ENCODE measurements around the gene KIF26B.

Gene KIF26B

DNA sequence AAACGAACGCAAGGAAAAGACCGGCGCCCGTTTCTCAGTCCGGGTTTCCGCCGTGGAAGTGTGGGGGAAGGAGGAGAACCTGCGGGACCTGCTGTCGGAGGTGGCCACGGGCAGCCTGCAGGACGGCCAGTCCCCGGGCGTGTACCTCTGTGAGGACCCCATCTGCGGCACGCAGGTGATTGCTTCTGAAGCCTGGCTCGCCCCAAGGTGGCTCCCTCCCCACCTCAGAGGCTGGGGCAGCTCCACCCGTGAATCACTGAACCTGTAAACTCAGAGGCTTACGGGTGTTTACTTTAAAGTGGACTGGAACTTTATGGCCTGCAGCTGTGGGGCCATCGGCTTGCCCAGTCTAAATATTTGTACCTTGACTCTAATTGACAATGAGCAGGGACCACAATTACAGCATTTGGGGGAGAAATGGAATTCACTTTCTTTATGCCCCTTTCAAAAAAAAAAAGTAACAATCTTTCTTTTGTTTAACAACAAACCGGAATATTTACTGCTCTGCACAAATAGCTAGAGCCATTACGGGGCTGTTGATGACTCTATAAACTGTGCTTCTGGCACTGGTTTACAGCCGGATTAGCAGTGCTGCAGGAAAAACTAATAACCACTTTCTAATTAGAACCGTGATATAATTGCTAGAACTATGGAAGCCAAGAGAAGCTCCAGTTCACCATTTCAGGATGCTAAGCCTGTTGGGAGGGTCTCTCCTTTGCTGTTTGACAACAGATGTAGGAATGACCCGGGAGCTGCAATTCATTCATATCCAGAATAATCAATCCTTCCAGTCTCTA, 454.8 kb downstream of the KIF26B start:
- DNase-seq: no peak

DNA sequence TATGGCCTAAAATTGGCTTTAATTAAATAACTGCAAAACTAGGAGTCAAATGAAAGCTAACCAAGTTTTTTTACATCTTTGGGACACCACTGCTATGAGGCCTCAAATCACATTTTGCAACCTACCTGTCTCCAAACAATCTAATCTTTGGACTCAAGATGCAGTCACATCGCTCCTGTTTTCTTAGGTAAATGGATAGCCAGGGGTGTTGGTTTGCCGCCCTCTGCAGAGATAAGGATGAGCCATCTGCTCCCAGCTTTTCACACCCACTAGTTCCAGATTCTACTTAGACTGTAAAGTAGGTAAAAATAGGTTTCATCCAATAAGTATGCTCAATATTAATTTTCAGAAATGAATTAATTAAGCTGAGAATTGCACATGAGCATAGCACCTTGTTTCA, 456.5 kb downstream of the KIF26B start:
- no peak for DNase-seq

DNA sequence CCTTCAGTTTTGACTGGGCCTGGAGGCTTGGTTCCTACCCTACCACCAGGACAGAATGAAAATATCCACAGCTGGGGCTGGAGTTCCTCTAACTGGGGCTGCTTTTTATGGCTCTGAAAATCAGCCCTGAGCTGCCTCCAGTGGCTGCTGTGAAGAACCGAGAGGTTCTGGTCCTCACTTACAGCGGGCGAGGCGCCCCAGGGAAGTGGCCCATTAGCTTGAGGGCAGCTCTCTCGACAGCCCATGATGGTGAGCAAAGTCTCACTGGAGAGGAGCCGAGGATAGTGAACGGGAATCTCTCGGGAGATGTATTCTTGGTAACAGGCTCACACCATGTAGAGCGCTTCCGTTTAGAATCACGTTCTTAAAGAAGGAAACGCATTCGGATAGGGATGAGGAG, 459.7 kb downstream of the KIF26B start:
- DNase-seq: no peak

DNA sequence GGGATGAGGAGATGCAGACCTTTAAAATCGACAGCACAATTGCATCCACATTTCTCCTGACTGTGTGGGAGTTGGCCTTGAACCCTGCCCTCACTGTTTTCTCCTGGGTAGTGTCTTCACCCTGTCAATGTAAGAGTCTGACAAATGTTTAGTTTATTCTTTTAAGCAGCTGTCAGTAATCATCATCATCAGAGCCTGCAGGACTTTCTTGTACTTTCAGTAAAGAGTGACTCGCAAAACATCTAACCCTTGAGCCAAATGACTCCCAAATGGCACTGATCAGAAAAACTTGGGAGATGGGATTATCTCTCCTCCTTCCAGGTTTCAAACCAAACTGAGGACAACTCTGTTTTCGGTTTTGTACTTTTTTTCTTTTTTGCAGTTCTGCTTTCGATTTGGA, 460.2 kb downstream of the KIF26B start:
- DNase-seq: no peak

DNA sequence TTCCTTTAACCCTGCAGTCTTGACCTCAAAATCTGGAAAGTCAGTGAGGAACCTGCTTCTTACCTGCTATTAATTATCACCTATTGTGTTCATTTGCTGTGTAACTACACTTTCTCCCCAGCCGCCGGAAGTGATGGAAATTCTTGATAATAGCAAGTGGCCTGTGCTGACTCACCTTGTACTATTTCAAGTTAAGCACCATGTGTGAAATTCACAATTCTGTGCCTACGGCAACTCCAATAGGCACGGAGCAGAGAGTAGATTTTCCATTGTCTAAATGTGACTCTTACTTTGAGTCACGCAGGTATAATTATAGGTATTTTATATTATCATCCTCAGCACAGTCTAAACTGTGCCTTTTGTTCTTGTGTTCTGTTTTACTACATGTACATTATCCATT, 466.8 kb downstream of the KIF26B start:
- no peak for DNase-seq

DNA sequence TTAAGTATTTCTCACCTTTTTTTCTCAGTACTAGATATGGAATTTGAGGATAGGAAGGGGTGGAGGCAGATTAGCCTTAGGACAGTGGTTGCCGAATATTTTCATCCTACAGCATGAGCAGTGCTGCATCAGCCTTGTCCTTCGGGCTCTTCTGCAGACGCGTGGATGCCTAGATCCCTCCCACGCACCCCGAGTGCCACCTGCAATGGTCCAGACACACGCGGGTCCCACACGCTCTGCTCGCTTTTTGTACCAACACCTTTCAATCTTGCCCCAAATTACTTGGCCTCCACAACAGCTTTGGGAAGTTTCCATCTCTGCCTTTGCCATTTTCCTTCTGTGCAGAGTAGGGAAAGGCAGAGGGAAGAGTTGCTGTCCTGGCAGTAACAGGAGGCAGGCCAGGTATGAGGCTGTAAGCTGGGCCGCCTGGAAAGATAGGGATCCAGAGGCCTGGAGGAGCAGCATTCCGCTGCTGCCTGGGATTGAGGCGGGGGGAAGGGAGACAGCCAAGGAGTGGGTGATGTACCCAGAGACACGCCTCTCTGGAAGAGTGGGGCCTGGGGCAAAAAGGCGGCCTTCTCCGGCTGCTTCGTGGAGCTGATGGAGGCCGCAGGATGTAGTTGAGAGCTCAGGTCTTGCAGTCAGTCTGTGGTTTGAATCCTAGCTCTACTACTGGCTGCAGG, 467.7 kb downstream of the KIF26B start:
- no peak for DNase-seq

DNA sequence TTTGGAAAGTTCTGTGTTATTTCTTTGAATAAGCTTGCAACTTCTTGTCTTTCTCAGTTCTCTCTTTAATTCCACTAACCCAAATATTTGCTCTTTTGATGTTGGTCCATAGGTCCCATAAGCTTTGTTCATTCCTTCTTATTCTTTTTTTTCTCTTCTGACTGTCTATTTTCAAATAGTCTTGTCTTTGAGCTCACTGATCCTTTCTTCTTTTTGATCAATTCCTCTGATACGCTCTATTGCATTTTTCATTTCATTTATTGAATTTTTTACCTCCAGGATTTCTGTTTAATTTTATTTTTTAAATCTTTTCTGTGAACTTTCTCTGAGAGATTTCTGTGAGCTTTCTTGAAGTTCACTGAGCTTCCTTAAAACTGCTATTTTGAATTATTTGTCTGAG, 486.6 kb downstream of the KIF26B start:
- no peak for DNase-seq

DNA sequence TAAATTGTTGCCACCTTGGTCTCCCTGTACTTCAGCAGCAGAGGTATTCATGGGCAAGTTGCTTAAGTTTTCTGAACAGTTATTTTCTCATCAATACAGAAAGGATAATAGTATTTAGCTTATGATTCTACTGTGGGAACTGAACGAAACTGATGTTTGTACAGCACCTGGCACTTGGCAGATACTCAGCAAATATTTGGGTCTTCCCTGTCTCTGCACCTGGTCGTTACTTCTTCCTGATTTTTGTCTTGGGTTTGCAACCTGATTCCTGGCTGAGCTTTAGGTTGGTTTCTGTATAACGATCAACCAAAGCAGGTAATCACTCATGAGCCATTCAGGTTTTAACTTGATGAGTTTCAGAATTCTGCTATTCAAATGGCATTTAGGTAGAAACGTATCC, 490.6 kb downstream of the KIF26B start:
- no peak for DNase-seq

DNA sequence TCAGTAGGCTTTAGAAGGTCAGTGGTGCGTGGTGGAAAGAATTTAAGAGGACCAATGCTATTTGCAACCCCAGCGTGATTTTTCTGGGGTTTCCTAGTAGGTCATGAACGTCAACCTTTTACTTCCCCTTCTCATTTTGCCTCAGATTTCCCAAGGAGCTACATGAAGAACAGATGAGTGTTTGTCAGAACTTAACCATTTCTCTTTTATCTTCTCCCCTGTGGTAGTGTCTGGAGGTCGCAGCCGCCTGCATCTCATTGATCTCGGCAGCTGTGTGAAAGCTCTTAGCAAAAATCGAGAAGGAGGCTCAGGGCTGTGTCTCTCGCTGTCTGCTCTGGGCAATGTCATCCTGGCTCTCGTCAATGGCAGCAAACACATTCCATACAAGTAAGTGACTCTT, 491.1 kb downstream of the KIF26B start:
- no peak for DNase-seq

DNA sequence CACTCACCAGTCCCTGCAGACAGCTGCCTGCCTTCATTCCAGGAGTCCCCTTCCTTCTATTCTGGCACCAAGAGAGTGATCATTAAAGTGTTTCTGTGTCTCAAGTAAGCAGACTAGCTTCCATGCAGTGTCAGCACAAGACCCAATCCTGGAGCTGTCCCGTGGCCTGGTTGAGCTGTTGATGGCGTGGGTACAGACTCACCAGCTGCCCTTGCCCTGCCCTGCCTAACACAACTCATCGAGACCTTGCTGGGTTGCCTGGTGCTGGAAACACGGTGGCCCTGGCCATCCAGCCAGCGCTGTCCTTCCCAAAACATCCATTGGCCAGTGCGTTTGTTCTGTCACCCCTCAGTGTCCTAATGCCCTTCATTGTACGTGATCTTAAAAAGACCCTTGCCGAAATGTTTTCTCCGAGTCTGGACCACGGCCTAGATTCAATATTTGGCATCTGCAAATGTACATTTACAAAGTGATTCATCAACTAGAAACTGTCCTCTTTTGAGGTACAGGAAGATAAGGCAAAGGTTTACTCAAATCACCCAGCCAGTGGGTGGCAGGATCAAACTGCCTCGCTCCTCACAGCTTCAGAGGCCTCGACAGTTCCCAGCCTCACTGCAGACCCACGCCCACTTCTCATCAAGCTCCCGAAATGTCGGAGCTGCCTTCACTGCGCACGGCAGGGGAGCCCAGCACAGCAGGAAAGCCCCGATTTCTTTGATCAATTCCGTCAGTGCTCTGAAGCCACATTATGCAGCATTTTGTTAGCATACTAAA, 494.2 kb downstream of the KIF26B start:
- DNase-seq: no peak

DNA sequence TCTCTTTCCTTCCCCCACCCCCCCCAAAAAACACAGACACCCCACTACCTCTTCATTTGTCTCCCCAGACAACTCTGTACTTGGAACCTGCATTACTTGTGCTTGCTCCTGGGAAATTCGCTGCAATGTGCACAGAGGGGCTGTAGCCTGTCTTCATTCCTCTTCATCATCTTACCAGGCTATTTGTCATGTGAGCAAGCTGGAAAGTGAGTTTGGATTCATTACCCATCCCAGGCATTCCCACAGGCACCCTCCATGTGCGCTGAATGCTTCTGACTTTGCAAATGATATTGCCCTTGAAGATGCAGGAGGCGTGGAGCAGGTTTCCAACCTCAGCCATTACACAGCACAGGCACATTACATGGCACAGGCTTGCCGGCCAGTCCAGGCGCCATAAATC, 494.9 kb downstream of the KIF26B start:
- DNase-seq: no peak

DNA sequence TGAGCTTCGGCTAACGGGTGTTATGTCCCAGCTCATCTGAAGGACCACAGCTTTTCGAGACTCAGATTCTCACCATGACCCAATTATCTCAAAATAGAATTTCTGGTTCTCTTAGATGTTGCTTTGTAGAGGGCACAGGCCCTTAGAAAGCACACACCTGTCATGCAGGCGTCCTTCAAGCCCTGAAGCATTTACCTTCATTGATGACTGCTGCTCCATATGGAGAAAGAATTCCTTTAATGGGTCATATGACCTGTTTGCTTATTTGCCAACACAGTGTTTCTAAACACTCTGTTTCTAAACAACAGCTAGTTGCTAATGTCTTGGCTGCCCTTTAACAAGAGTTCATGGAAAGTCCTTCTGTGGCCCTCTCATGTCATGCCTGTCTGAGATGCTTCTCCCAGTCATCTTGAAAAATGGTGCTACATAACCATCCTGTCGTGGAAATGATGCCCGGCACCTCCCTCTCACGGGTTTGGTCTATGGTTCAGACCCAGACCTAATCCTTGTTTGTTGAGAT, 495.7 kb downstream of the KIF26B start:
- DNase-seq: no peak

DNA sequence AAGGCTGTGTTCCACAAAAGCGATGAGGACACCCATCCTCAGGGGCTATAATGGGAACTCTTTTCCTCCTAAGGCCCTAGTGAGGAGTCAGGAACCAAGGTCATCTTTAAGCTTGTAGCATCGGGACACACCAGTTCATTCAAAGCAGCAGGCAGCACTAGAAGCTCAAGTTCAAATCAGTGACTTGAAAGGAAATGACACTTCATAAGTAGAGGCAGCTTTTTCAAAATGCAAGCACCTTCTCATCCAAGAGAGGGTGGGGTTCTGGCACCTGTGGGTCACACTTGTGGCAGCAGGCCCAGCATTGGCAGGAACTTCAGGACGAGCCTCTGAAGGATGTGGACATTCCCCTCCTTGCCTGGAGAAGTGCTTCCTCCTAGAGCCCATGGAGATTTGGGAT, 496.3 kb downstream of the KIF26B start:
- DNase-seq: no peak

DNA sequence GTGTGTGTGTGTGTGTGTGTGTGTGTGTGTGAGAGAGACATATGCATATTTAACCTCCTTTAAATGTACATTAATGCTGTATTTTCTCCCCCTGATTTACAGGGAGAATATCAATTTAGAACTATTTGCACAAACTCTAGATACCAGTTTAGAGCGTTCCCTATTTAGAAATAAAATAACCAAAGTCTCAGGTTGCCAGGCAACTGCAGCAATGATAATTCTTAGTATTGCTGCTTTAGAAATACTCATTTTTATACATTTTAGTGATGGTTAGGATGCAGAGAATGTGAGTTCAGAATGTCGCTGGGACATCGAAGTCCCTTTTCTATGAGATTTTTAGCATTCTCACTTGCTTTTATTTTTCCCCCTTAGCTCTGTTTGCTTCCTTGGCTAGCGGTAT, 497.3 kb downstream of the KIF26B start:
- DNase-seq: no peak

DNA sequence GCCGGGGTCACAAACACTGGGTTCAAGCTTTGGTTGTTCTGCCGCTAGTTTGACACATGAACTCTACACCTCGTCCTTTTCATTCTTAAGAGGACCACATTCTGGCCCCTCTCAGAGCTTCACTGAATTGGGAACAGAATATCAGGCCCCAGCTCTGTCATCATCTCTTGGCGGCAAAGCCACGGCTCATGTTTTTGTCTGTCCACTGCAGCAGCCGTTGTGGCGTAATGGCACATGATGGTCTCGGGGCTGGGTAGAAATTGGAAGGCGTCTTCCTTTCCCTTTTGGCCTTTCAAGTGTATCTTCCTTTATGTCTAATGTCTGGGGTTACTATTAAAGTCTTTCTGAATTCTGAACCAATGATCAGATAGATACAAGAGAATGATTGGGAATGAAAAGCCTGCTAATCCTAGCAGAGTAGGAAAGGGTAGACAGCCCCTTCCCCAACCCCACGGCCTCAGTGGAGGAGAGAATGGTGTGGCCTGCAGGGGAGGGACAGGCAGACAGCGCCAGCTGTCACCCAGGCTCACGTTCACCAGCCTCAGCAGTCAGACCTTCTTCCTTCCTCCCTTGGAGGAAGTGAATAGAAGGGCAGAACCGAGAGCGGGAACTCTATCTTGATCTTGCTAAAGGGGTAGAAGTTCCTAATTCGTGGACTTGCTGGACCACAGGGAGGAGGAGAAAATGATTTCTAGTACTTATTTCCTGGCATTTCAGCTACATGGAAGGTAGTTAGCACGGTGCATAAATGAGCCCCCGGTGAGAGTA, 498.1 kb downstream of the KIF26B start:
- no peak for DNase-seq

DNA sequence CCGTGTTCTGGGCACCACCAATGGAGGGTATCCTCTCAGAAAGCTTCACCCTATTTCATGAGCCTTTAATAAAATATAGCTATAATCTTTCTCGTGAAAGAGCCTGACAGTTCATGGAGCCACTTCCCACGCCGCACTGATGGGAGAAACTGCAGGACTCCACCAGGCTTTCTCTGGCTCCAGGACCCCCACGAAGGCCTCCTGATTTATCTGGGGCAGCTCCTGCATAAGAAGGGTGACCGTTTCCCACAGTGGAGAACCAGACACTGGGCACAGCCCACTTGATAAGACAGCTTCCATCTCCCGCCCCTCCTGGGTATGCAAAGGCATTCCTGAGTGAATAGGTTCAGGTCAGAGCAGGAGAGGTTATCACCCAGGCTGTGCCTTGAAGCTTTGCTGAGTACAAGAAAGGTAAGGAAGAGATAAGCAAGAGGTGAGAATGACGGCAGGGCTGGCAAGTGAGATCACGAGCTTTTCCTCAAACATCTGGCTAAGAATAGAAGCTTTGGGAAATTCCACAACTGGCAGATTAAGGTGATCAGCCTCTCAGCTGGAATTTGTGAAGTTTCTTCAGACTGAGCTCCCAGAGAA, 499.8 kb downstream of the KIF26B start:
- DNase-seq: no peak

DNA sequence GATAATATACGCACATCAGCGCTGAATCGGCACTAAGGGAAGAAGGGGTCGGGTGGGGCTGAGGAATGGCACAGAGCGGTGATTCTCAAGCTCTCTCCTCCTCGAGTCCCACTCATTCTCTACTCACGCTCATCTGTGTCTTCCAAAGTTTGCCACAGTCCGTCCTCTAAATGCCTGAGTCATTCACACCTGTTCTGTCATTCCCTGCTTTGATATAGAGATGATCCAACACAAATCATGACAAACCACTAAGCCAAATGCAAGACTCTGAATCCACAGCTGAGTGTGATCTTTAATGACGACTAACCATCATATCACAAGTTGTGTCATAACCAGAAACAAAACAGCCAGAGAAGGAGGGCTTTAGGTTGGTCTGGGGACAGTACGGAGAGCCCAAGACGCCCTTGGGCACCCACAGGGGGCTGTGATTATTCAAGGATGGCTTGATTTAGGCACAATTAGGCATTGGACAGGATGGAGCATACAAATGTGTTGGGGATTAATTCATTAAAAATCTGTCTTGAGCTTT, 501.5 kb downstream of the KIF26B start:
- no peak for DNase-seq

DNA sequence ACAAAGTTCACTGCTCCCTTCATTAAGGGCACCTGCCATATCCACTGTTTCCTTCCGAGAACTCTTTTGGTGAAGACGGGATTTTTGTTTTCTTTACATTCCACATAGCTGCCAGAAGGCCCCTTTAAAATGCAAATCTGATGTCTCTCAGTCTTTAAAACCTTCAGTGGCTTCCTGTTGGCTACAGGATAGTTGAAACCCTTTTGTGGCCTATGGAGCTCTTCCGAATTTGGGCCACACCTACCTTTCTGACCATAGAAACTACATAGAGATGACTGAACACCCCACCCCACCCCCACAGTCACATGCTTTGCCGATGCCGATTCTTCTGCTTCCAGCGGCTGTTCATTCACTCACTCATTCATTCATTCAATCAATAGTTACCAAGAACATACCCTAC, 502.6 kb downstream of the KIF26B start:
- DNase-seq: no peak

DNA sequence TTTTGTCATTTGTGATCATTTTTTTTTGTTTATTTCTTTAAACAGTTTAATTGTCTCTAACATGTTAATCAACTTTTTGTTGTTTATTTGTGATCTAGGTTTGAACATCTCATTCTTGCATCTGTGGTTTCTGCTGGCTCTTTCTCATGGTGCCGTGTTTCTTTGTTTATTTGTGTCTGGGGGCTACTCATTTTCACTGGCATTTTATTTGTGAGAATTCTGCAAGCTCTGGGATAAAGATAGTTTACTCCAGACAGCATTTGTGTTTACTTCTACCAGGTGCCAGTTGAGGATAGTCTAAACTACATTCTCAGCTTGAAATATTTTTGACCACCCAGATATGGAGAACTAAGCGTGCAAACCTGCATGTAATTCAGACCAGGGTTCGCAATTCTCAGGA, 508.6 kb downstream of the KIF26B start:
- no peak for DNase-seq

DNA sequence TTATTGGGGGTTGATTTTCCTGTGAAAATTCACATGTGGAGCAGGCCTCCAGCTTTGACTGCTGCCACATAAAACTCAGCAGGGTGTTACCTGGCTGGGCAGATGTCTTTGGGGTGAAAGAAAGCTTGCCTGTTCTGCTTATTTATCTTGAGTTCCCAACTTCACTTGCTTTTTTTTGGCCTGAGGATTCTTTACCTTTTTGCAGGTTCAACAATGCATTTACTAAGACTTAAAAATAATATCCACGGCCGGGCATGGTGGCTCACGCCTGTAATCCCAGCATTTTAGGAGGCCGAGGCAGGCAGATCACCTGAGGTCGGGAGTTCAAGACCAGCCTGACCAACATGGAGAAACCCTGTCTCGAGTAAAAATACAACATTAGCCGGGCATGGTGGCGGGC, 509.1 kb downstream of the KIF26B start:
- no peak for DNase-seq

DNA sequence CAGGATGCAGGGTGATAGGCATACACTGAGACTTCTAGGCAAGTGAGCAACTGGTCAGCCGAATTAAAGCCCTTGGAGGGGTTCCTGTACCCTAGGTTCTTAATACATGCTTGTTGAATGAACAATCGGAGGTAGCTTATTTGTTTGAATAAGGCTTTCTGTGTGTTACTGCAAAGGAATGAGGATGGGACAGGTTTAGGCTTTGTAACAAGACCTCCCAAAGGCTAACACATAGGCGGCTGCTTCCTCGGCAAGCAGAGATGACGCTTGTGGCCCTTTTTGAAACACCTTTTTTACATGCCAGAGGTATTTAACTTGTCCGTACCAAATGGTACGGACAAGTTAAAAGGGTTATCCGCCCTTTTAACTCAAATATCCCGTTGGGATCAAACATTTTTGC, 511.6 kb downstream of the KIF26B start:
- no peak for DNase-seq

DNA sequence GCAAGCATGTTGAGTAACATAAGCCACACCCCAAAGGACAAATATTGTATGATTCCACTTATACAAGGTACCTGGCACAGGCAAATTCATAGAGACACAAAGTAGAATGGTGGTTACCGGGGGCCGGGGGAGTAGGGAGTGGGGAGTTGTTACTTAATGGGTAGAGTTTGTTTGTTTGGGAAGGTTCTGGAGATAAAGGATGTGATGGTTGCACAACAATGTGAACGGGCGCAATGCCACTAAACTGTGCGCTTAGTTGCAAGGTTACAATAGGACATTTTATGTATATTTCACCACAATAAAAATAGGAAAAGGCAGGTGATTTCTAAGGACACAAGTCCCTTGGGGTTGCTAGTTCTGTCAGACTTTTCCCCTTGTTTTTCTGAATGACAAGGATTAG, 516.6 kb downstream of the KIF26B start:
- DNase-seq: no peak

All from kidney glomerular epithelial cell (primary cell).